HG03039 (cell line): Measurements from ENCODE around the gene GRIN2A.

ENCODE experiments used
- ATAC-seq: cut with Tn5 transposase; IDR thresholded peaks from one replicate; pipeline ENCODE4 v1.9.1; 2021; ENCODE audit warnings: mild to moderate bottlenecking, moderate library complexity; ENCODE audit not compliant: unreplicated experiment

The GRIN2A gene

DNA sequence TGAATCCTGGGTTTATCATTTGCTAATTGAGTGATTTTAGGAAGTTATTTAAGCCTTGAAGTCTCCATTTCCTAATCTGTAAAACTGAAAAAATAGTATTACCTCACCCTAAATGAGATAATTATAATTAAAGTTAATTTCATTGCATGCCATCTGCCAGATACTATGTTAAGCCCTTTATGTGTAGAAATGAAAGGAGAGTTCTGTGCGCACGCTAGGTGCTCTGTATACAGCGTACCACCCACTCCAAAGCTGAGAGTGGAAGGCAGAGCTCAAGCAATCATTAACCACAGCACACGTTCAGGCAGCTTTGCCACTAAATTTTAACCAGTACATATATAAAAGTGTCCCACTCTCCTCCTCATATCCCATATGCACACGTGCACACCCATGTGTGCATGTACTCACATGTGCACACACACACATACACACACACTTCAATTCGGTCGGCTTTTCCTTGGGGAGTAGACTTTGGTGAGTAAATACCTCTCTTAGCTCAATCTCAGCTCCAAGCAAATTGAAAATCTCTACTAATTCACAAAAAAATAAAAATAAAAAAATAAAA lies 204.8 kb downstream of the GRIN2A start:
- ATAC-seq = no peak

GRCh38 chr16:9976601-9977000 lies 205.6 kb downstream of the GRIN2A start:
- no peak for ATAC-seq

- ATAC-seq = no peak
Measured at GRCh38 chr16:9971907-9972306, 210.3 kb downstream of the GRIN2A start.

- ATAC-seq = no peak
Measured at GRCh38 chr16:9970796-9971195, 211.4 kb downstream of the GRIN2A start.

DNA sequence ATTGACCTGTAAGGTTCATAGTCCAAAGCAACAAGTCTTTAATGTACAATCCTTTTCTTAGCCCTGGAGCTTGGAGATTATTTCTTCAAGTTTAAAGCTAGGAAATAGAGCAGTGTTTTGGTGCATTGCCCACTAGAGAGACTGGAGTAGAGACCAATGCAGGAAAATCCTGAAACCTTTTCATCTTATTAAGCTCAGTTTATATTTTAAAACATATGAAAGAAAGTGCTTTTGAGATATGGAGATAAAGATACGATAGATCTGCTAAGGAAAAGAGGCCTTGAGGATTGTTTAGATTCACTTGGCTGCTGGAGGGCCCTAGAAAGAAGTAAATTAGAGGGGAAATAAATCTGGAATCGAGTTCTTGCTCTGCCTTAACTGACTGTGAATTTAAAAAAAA lies 212.0 kb downstream of the GRIN2A start:
- no peak for ATAC-seq

DNA sequence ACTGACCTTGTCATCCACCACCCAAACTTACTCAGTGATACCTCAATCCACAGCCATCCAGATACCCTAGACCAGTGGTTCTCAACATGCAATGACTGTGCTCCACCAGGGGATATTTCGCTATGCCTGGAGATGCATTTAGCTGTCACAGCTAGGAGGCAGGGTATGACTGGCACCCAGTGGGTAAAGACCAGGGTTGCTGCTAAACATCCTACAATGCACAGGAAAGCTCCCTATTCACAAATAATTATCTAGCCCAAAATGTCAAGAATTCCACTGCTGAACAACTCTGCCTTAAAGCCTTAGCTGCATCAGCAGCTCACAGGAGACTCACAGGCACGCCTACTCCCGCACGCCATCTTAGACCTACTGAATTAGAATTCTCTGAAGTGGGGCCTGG lies 212.6 kb downstream of the GRIN2A start:
- no peak for ATAC-seq

DNA sequence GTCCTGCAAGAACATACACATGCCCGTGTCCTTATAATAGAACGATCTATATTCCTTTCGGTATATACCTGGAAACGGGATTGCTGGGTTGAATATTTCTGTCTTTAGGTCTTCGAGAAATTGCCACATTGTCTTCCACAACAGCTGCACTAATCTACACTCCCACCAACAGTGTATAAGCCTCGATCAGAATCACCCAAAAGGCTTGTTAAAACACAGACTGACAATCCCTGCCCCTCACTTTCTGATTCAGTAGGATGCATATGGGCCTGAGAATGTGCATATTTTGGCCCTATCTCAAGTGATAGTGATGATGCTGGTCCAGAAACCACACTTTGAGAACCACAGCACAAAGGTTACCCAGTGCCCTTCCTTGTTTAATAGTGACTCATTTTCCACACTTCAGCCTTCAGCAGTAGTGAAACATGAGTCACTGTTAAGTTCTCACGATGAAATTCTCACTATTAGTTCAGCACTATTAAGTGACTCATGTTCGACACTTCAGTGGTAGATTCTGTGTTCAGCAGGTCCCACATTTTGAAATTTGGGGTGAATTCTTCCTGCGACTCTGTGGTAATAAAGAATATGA lies 215.6 kb downstream of the GRIN2A start:
- ATAC-seq = no peak

DNA sequence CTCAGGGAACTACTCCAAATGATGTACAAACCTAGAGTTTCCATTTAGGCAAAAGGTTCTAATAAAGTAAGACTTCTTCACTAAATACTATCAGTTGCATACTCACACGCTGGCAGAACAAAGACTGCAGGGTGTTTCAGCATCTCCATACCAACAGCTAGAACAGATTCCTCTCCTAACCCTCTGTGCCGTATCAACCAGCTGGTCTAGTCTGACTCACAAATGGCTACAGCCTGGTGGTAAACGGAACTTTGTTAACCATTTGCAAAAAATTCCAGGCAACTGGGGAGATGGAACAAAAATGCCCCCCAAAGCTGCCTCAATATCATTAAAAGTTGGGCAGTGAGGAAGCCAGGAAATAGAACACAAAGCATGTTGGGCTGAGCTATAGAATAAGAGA lies 217.1 kb downstream of the GRIN2A start:
- no peak for ATAC-seq

DNA sequence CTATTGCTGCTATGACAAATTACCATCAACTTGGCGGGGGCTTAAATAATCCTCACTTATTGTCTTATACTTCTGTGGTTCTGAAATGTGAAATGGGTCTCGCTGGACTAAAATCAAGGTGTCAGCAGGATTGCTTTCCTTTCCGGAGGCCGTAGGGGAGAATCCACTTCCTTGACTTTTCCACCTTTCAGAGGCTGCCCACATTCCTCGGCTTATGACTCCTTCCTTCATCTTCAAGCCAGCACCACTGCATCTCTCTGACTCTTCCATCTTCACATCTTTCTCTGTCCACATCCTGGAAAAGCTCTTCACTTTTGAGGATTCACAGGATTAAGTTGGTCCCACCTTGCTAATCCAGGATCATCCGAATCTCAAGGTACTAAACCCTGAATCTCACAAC lies 217.8 kb downstream of the GRIN2A start:
- no peak for ATAC-seq

GRCh38 chr16:9957433-9957832 lies 224.8 kb downstream of the GRIN2A start:
- ATAC-seq = no peak

DNA sequence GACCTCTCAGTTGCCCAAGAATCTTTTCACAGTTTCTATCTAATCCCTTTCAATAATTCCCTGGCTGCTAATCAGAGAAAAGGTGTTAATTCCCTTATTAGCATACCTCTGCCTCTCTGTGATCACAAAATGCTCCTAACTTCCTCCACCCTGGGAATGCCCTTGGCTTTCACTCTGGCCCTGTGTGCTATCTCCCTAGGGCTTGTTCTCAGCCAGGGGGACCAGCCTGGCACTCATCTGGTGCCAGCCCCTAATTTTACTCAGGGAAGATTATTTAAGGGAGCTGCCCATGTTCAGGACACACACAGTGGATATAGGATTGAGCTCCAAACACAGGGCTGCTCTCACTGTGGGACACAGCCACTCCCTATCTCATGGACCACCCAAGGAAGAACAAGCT lies 225.2 kb downstream of the GRIN2A start:
- ATAC-seq = no peak

DNA sequence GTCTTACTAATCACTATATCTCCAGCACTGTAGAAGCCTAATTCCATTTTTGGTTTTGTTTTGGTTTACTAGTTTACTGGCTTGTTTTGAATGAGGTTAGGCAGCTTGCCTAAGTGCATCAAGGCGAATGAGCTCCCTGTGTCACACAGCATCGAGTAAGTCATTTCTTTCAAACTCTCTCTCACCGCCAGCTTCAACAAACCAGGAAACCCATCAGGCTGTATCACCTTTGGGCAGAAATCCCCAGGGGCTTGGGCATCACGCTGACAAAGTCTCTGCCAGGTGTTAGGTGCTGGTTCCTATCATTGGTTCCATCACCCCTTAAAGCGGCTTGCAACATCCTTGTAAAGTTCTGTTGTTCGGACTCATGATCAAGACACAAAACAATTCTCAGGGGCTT lies 226.6 kb downstream of the GRIN2A start:
- no peak for ATAC-seq

- ATAC-seq = no peak
Measured at GRCh38 chr16:9953908-9954570, 228.2 kb downstream of the GRIN2A start.

GRCh38 chr16:9950658-9951057 lies 231.6 kb downstream of the GRIN2A start:
- ATAC-seq = no peak

GRCh38 chr16:9949396-9949795 lies 232.8 kb downstream of the GRIN2A start:
- no peak for ATAC-seq

DNA sequence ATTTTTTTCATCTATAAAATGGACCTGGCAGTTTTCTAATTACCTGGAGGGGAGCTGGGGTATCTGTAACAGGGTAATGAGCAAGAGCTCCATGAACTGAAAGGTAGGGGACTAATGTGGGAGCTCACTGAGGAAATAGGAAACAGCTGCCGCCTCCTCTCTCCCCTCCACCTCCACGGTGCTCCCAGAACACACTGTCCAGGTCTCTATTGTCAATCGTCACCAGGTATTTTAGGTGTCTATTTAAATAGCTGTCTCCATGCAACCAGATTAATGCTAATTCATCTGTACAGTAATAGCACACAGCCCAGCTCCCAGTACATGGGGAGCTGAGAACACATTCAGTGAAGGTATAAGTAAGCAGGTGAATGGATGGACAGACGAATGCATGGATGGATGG lies 233.3 kb downstream of the GRIN2A start:
- ATAC-seq = no peak

- ATAC-seq = no peak
Measured at GRCh38 chr16:9946022-9946720, 236.1 kb downstream of the GRIN2A start.

DNA sequence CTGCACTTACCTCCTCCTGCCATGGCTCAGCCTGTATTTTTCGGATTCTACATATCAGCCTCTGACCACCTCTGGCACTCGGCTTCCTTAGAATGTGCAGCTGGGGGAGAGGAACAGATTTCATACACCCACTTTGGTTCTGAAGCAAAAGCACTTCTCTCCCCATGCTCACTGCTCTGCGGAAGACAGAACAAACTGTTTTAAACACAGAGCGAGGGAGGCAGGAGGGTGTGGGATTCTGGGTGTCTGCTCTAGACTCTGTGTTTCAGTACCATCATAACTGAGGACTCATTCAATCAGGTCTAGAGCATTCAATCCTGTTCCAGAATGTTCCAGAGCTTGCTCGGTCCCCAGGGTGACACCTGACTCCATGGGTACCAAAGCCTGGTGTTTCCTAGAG lies 239.1 kb downstream of the GRIN2A start:
- no peak for ATAC-seq

- no peak for ATAC-seq
Measured at GRCh38 chr16:9941245-9941644, 241.0 kb downstream of the GRIN2A start.

GRCh38 chr16:9934723-9935508 lies 247.3 kb downstream of the GRIN2A start:
- no peak for ATAC-seq

GRCh38 chr16:9932919-9933653 lies 249.1 kb downstream of the GRIN2A start:
- no peak for ATAC-seq
